ENCODE data around the gene CHD2. TPM values are rescaled to one million over a fixed set of nuclear protein-coding genes. Genes with fewer than 3 reads are reported as not detected.

The CHD2 gene
- total and polyA plus RNA-seq, 2 donors (not counting 3 experiments of a cell fraction or from before 2014, with no cell fraction given): 53.8 to 97.9 TPM

- Histone ChIP-seq H3K4me3 (replicated peaks in 1 of 3; ENCODE audit: insufficient read depth in 1 of 3, low read depth in 1 of 3, low read length in 3 of 3) (no peak overlapping the region), H3K27ac (ENCODE audit: insufficient read depth, low read depth, low read length) (no peak overlapping the region), H4K20me1 (replicated peaks; ENCODE audit: control insufficient read depth, extremely low read depth, insufficient read depth, low read length) (no peaks in the 10 kb centered on the region), H2AFZ (ENCODE audit: low read depth, low read length) (no peak overlapping the region), H3K4me2 (ENCODE audit: insufficient read depth, low read length) (no peak overlapping the region), H3K9me3 (replicated peaks; ENCODE audit: control insufficient read depth, insufficient read depth, low read length) (no peaks in the 10 kb centered on the region), H3K9ac (replicated peaks; ENCODE audit: extremely low read depth, insufficient read depth, low read length) (no peak overlapping the region), H3K9me1 (replicated peaks; ENCODE audit: control insufficient read depth, extremely low read depth, insufficient read depth, low read length) (no peaks in the 10 kb centered on the region), H3K79me2 (ENCODE audit: control insufficient read depth, insufficient read depth, low read length) (no peaks in the 10 kb centered on the region), H3K27me3 (ENCODE audit: control insufficient read depth in 2 of 2, insufficient read depth in 2 of 2, low read length in 2 of 2) (peaks cover 20 to 26% of the 10 kb centered on the region in 2 experiments), H3K36me3 (ENCODE audit: control insufficient read depth in 2 of 2, extremely low read depth in 1 of 2, insufficient read depth in 2 of 2, low read length in 2 of 2) (no peaks in the 10 kb centered on the region), H3K4me1 (ENCODE audit: control insufficient read depth, extremely low read depth, insufficient read depth, low read length) (peaks cover 3% of the 10 kb centered on the region)
- dilution Hi-C loops (cut with MboI; ENCODE audit: extremely low pct_ligation_motif_present, low sequenced_read_pairs) (no loop called here), intact Hi-C loops (cut with micrococcal nuclease) (no loop called here)
- ChIA-PET CTCF (no interaction called here), POLR2A (no interaction called here)
- no peak for FAIRE-seq
- TF ChIP-seq MYC (IDR thresholded peaks at IDR 0.05; ENCODE audit: low read depth, low read length) (no peak), CTCF (IDR thresholded peaks at IDR 0.05; ENCODE audit: extremely low read depth in 1 of 2, insufficient read depth in 1 of 2, low read depth in 1 of 2, low read length in 2 of 2) (no peak), FOS (IDR thresholded peaks at IDR 0.05; ENCODE audit: borderline replicate concordance, insufficient read depth, low read length) (no peak), MAX (IDR thresholded peaks at IDR 0.05; ENCODE audit: insufficient read depth, insufficient read length) (no peak), JUN (IDR thresholded peaks at IDR 0.05; ENCODE audit: borderline replicate concordance, insufficient read depth, insufficient read length, low read depth) (no peak), GATA2 (IDR thresholded peaks at IDR 0.05; ENCODE audit: insufficient read depth, insufficient read length, low read depth, low read length) (no peak), POLR2A (IDR thresholded peaks at IDR 0.05; ENCODE audit: low read depth, low read length) (no peak), POLR2AphosphoS5 (IDR thresholded peaks at IDR 0.05; ENCODE audit: insufficient read depth, low read depth, low read length) (no peak), EZH2 (IDR thresholded peaks at IDR 0.05; ENCODE audit: borderline replicate concordance, low read depth, low read length, severe bottlenecking) (no peak)
- no TSS peak for BruUV-seq (replicated peaks)
- DNase-seq (ENCODE audit: low read depth, low spot score): no peak
Observed at GRCh38 chr15:93070551-93071296, 170.6 kb downstream of the CHD2 start.
